Transverse colon (tissue), 4 donors: ENCODE results near the gene RPL35.

Source experiments
- POLR2A ChIP-seq: fragments of 450-650 bp; IDR thresholded peaks from one replicate; pipeline ENCODE4 v1.6.1; 2016; ENCODE audit warnings: antibody characterized with exemption, mild to moderate bottlenecking, moderate library complexity
- POLR2AphosphoS5 ChIP-seq, 3 donors: sonication (generic); formaldehyde crosslinking; IDR thresholded peaks; one replicate each; pipeline ENCODE4 v1.6.1; 2016; ENCODE audit warnings: antibody characterized with exemption in 3 of 3
- TF ChIP-seq, protein P1 (sequence below), 5 experiments: fragments of 200-600 bp in 3 of 5; fragments of 450-650 bp in 2 of 5; sonication (generic) in 3 of 5; IDR thresholded peaks; 1 replicate in 2 of 5; 2 replicates in 3 of 5; pipeline ENCODE4 v1.5.1; 2016 to 2017; ENCODE audit warnings: antibody characterized with exemption in 5 of 5, inconsistent platforms in 3 of 5, mild to moderate bottlenecking in 2 of 5, moderate library complexity in 1 of 5

DNA sequence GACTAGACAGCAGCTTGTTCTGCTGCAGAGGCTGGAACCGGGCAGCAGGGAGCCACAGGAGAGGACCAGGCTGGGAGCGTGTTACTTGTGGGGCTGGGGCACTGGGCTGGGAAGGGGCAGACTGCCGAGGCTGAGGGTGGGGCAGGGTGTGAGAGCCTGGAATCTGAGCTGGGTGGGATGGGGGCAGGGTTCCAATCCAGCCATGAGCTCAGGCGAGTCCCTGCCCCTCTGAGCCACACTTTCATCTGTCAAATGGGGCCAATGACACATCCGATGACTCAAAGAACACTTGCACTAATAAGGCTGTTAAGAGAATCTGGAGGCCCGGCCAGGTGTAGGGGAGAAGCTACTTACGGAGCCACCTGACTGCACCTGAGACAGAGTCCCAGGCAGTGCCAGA lies 27.2 kb downstream of the RPL35 start:
- TF ChIP-seq, protein P1, sequence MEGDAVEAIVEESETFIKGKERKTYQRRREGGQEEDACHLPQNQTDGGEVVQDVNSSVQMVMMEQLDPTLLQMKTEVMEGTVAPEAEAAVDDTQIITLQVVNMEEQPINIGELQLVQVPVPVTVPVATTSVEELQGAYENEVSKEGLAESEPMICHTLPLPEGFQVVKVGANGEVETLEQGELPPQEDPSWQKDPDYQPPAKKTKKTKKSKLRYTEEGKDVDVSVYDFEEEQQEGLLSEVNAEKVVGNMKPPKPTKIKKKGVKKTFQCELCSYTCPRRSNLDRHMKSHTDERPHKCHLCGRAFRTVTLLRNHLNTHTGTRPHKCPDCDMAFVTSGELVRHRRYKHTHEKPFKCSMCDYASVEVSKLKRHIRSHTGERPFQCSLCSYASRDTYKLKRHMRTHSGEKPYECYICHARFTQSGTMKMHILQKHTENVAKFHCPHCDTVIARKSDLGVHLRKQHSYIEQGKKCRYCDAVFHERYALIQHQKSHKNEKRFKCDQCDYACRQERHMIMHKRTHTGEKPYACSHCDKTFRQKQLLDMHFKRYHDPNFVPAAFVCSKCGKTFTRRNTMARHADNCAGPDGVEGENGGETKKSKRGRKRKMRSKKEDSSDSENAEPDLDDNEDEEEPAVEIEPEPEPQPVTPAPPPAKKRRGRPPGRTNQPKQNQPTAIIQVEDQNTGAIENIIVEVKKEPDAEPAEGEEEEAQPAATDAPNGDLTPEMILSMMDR (IDR thresholded peaks at IDR 0.05) = no peak
- TF ChIP-seq POLR2A (no peak), POLR2AphosphoS5 (IDR thresholded peaks at IDR 0.05) (no peak)
